ENCODE measurements around the gene DPEP3.

DPEP3 gene

DNA sequence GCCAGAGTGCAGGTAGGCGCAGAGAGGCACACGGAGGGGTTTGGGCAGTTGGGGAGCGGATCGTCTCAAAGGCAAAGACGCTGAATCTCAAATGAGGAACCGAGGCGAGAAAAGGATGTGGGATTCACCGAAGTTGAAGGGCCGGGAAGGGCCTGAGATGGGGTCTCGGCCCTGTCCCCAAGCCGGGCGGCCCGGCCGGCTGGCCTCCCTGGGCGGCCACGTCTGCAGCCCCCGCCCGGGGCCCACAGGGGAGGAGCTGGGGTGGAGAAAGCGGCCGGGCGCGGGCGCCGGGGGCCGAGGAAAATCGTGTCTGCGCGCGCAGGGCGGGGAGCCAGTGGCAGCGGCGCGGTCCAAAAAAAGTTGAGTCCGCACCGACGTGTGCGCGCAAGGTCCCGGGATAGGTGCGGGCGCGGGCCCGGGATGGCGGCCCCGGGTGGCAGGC lies 12.3 kb downstream of the DPEP3 start:
- in situ Hi-C loops (cut with MboI; ENCODE audit: low sequenced_read_pairs), result no loop called here

GRCh38 chr16:67967183-67967957 lies 12.9 kb downstream of the DPEP3 start:
- in situ Hi-C loops (cut with MboI; ENCODE audit: low sequenced_read_pairs), result no loop called here

DNA sequence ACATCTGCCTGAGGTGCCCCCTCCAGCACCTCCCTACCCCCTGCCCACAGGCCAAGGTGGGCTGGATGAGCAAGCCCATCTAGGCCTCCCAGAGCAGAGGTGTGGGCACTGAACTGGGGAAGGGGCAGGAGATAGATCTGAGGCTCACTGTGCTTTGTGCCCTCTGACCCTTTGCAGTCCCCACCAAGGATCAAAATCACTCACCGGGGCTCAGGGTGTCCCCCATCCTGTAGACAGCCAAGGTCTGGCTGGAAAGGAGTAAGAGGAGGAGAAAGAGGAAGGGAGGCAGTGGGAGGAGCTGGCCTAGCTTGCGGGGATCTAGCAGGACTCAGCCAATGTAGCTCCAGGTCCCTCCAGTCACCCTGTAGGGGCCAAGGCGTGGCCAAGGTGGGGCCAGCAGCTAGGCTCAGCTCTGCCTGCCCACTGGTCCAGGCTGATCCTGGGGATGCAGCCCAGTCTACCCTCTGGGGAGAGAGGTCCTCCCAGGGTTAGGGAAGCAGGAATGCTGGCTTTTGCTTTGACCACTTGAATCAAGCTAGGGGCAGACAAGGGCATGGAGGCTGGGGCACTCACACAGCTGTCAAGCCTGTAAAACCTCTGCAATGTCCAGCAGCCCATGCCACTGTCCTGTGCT lies 13.6 kb downstream of the DPEP3 start:
- in situ Hi-C loops (cut with MboI; ENCODE audit: low sequenced_read_pairs), result no loop called here

- in situ Hi-C loops (cut with MboI; ENCODE audit: low sequenced_read_pairs), result no loop called here
Measured at GRCh38 chr16:67965668-67966548, 14.4 kb downstream of the DPEP3 start.

DNA sequence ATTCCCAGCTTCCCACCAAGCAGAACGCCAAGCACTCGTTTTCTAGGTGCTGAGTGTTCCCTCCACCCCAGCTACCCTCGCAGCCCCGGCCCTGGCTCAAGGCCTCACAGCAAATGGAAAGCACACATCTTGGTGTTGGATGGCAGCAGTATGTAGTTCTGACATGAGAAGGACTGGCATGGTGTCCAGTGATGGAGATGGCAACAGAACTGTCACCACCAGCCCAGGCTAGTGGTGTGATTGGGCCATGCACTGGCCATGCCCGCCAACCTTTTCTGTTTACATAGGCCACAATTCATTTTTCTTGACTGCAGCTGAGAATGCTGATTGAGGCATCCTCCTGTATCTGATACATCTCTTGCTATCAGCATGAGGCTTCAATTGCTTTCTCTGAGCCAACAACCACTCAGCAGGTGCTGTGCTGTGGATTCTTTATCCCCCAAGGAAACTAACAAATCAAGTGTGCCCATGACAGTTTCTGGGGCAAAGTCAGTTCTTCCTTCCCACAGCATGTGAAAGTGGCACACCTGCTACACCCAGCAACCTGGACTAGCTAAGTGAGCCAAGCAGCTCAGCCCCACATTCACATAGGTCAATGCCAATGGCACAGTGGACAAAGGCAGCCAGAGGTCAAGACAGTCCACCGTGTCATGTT lies 15.7 kb downstream of the DPEP3 start:
- in situ Hi-C loops (cut with MboI; ENCODE audit: low sequenced_read_pairs), result no loop called here

DNA sequence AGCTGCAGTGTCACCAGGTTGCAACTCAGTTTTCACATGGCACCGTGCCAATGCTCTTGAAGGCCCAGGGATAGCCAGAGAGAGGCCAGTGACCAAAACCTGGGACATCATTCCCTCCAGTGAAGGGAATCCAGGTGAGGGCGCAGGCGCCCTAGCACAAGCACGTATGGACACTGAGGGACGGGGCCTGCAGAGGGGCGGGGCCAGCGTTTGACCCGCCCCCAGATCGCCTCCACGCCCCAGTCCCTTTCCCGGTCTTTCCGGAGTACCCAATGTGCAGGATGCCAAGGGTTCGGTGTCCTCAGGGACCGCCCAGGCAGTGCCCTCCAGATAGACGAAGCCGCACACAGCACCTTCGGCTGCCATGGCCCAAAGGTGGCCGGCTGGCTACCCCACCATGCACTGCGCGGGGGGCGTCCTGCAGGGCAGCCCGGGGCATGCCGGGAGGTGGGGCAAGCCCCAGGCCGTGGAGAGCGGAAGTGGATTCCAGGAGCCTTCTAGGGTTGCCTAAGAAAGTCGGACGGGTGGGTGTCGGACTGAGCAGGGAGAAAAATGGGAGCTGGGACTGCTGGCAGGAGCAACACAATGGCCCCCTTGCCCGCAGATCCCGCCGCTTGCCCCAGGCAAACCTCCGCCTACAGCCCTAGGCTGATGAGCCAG lies 16.5 kb downstream of the DPEP3 start:
- in situ Hi-C loops (cut with MboI; ENCODE audit: low sequenced_read_pairs), result no loop called here

GRCh38 chr16:67963292-67963661 lies 17.0 kb downstream of the DPEP3 start:
- in situ Hi-C loops (cut with MboI; ENCODE audit: low sequenced_read_pairs), result no loop called here

GRCh38 chr16:67962135-67962534 lies 18.2 kb downstream of the DPEP3 start:
- in situ Hi-C loops (cut with MboI; ENCODE audit: low sequenced_read_pairs), result no loop called here

GRCh38 chr16:67961551-67961957 lies 18.7 kb downstream of the DPEP3 start:
- in situ Hi-C loops (cut with MboI; ENCODE audit: low sequenced_read_pairs), result no loop called here

GRCh38 chr16:67959536-67960329 lies 20.6 kb downstream of the DPEP3 start:
- in situ Hi-C loops (cut with MboI; ENCODE audit: low sequenced_read_pairs), result no loop called here

- in situ Hi-C loops (cut with MboI; ENCODE audit: low sequenced_read_pairs), result no loop called here
Measured at GRCh38 chr16:67957622-67958021, 22.7 kb downstream of the DPEP3 start.

- in situ Hi-C loops (cut with MboI; ENCODE audit: low sequenced_read_pairs), result no loop called here
Measured at GRCh38 chr16:67954421-67955196, 25.7 kb downstream of the DPEP3 start.

GRCh38 chr16:67953641-67954375 lies 26.5 kb downstream of the DPEP3 start:
- in situ Hi-C loops (cut with MboI; ENCODE audit: low sequenced_read_pairs), result no loop called here

GRCh38 chr16:67951485-67951884 lies 28.8 kb downstream of the DPEP3 start:
- in situ Hi-C loops (cut with MboI; ENCODE audit: low sequenced_read_pairs), result no loop called here

DNA sequence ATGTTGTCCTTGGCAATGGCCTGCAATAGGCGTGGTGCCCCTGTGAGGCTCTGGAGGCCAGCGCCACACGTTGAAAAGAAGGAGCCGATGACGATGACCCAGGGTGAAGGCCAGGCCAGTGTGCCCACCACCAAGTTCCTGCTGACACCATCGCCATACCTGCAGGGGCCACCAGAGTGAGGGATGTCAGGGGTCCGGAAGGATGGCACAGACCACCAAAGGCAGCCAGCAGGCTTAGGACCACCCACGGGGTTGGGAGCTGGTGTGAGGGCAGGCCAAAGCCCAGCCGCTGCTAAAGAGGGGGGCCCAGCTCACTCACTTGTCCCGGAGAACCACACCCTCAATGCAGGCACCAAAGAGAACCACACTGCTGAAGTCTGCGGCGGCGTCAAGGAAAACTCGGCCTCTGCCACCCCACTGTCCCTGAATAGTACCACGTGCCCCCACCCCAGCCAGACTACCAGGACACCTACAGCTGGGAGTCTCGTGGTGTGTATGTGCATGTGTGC lies 29.9 kb downstream of the DPEP3 start:
- in situ Hi-C loops (cut with MboI; ENCODE audit: low sequenced_read_pairs), result no loop called here

DNA sequence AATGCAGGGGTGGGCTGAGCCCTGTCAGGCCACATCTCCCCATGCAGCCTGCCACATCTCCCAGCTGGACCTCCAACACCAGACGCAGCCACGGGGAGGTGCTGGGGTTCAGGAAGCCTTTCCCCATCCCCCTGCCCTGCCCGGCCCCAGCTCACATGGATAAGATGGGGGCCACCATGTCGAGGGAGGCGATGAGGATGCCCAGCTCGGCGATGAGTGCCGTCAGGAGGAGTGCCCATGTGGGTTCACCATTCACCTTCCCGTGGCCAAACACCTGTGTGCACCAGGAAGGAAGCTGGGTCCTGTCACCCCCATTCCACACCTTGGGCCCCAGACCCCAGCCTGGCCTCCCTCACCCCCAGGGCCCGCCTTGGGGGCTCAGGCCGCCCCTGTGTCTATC lies 30.7 kb downstream of the DPEP3 start:
- in situ Hi-C loops (cut with MboI; ENCODE audit: low sequenced_read_pairs), result no loop called here

- in situ Hi-C loops (cut with MboI; ENCODE audit: low sequenced_read_pairs), result no loop called here
Measured at GRCh38 chr16:67948015-67948414, 32.3 kb downstream of the DPEP3 start.

DNA sequence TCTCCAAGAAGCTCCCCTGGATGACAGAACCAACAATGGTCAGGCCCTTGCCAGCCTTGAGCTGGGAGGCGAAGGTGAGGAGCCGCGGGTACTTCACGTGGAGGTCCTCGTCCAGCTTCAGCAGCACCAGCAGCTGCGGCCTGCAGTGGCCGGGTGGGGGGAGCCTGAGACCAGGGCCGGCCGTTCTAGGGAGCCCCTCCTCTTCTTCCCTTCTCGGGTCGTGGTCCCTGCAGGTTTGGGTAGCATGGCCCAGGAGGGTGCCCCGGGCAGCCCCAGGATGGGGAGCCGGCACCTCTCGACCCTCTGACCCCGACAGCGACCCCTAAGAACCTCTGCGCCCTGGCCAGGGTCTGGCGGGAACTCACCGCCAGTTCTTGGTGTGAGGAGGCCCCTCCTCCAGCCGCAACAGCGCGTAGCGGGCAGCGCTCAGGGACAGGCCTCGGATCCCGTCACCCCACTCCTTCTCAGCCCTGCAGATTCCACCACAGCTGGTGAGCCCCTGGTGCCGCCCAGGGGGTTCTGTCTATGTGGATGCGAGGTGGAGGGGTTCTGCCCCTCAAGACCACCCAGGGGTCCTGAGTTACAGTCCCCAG lies 33.2 kb downstream of the DPEP3 start:
- in situ Hi-C loops (cut with MboI; ENCODE audit: low sequenced_read_pairs), result no loop called here

Measured in HL-60/S4 (cell line).